ENCODE data around the gene GRK5.

DNA sequence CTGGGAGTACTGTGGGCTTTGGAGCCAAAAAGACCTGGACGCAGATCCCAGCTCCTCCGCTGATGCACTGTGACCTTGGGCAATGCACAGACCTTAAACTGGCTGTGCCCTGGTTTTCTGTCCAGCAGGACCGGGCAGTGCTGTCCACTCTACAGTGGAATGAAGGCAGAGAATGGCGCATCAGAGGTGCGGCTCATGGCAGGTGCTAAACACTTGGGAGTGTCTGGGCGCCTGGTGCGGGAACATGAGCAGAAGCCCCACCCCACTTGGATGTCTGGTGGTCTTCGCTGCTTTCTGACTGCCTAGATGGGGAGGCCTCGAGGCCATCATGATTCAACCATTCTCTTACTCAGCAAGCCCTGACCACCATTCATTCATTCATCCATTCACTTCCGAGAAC, 153.7 kb downstream of the GRK5 start:
- TF ChIP-seq POLR2AphosphoS5 (IDR thresholded peaks at IDR 0.05) (no peak), POLR2A (IDR thresholded peaks at IDR 0.05) (no peak)
- TF ChIP-seq, protein P1, sequence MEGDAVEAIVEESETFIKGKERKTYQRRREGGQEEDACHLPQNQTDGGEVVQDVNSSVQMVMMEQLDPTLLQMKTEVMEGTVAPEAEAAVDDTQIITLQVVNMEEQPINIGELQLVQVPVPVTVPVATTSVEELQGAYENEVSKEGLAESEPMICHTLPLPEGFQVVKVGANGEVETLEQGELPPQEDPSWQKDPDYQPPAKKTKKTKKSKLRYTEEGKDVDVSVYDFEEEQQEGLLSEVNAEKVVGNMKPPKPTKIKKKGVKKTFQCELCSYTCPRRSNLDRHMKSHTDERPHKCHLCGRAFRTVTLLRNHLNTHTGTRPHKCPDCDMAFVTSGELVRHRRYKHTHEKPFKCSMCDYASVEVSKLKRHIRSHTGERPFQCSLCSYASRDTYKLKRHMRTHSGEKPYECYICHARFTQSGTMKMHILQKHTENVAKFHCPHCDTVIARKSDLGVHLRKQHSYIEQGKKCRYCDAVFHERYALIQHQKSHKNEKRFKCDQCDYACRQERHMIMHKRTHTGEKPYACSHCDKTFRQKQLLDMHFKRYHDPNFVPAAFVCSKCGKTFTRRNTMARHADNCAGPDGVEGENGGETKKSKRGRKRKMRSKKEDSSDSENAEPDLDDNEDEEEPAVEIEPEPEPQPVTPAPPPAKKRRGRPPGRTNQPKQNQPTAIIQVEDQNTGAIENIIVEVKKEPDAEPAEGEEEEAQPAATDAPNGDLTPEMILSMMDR (IDR thresholded peaks at IDR 0.05) = no peak

All from prostate gland (tissue), 2 donors.